Measurements from ENCODE around the gene CDK5R2.
"Not testable (repeated sequence)": the region's sequence is repeated elsewhere in the genome, so short reads cannot be mapped to it uniquely, and the experiment has no call there.

The CDK5R2 gene

DNA sequence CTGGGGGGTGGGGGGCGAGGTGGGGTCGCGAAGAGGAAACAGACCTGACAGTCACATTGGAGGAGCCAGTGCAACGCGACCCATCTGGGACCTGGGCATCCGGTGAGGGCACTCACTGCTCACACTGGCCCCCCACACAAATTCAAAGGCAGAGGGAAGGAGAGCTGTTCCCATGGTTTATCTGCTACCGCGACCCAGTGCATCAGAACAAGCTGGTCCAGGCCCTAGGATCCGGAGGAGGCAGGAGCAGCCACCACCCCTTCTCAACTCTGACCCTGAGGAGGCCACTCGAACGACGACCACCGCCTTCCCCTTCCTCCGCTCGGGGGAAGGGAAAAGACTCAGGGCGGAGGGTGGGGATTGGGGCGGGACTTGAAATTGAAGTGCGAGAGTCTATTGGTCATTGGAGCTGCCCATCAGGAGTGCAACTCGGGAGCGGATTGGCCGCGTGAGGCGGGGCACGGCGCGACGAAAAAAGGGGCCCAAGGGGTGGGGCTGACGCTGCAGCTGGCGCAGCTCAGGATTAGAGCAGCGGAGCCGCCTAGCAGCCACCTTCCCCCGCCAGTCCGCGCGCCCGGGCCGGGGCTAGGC is at the start of gene CDK5R2:
Gene CDK5R2 (plus strand): TSS at position 526 of the 591 bp plus-strand sequence. CDS start 155 bp downstream, outside the sequence.
- no peak for DNase-seq

DNA sequence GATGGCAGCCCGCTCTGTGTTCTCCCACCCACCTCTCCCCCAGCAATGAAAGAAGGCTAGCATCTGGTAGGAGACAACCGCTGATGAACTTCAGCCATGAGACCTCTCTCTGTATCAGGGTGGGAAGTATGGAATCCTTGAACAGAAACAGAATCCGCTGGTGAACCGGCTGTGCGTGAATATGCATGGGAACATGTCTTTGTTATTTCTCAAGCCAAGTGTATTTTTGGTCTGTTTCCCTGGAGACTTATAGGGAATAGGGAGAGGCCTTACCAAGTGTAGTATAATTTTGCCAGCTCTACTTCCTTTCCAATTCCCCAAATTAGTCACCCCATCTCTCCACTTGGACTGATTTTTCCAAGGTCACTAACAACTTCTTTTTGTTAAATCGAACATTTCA is 48.7 kb upstream of the CDK5R2 start:
- no peak for DNase-seq

DNA sequence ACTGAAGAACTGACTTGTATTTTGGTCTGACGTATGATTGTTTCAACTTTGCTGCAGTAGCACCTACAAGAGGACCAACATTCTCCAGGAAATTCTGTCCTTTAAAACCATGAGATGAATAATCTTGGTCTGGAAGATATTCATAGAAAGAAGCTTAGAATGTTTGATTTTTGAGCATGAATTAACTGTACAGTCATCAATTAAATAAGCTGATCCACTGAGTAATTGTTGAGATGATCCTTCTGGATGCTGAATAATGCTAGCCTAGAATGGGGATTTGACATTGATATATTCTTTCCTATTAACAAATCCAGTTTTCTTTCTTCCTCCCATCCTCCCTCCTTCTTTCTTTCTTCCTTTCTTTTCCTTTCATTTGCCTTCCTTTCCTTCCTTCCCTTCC is 39.0 kb upstream of the CDK5R2 start:
- no peak for DNase-seq

DNA sequence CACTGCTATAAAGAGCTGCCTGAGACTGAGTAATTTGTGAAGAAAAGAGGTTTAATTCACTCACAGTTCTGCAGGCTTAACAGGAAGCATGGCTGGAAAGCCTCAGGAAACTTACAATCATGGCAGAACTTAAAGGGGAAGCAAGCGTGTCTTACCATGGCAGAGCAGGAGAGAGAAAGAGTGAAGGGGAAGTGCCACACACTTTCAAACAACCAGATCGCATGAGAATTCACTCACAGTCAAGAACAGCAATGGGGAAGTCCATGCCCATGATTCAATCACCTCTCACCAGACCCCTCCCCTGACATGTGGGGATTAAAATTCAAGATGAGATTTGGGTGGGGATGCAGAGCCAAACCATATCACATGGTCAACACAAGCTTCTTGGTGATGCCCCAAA is 34.7 kb upstream of the CDK5R2 start:
- DNase-seq, result no peak

DNA sequence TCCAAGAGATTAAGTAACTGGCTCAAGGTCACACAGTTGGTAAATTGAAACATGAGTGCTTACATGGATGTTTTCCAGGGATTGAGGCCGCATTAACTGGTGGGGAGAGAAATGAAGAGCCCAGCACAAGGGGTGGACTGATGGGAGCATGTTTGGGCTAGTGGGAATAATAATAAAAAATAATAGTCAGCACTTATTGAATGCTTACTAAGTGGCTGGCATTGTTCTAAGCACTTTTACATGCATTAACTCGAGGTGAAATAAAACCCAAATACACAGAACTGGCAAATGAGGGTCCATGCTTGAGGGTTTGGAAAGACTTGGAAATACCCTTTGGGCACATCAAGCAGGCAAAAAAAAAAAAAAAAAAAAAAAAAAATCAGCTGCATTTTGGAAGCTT is 34.0 kb upstream of the CDK5R2 start:
- DNase-seq, result no peak

DNA sequence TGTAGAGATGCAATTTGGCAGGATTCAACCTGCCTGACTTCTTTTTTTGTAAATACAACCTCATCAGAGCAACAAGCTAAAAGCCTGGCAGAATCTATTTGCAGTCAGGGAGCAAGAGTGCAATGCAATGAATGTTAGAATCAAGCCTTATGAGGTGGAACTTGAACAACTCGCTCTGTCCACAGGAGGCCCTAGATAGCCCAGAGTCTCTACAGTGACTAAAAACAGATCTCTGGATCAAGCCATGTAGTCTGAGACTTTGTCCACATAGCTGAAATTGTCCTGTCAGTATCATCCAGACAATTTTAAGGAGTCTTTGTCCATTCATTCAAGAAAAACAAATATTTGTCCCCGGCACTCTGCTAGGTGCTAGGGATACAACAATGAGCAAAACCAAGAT is 32.0 kb upstream of the CDK5R2 start:
- no peak for DNase-seq

DNA sequence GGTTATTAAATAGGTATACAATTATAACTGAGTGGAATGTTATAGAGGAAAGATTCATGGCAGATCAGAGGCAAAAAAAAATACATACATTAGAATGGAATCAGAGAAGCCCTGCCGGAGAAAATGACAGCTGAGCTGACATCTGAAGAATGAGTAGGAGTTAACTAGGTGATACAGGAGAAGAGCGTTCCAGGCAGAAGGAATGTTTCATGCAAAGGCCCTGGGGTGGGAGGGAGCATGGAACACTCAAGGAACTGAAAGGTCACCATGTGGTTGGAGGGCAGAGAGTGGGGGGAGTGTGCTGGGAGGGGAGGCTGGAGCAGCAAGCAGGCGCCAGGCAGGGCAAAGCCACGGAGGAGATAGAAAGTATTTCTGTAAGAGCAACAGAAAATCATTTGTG is 31.6 kb upstream of the CDK5R2 start:
- DNase-seq, result no peak

DNA sequence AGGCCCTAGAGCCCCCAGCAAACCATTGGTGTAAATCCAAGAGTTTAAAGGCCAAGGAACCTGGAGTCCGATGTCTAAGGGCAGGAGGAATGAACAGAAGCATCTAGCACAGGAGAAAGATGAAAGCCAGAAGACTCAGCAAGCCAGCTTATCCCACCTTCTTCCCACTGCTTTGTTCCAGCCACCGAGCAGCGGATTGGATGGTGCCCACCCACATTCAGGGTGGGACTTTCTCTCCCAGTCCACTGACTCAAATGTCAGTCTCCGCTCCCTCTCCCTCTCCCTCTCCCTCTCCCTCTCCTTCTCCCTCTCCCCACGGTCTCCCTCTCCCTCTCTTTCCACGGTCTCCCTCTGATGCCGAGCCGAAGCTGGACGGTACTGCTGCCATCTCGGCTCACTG is 29.0 kb upstream of the CDK5R2 start:
- DNase-seq, result not testable (repeated sequence)

DNA sequence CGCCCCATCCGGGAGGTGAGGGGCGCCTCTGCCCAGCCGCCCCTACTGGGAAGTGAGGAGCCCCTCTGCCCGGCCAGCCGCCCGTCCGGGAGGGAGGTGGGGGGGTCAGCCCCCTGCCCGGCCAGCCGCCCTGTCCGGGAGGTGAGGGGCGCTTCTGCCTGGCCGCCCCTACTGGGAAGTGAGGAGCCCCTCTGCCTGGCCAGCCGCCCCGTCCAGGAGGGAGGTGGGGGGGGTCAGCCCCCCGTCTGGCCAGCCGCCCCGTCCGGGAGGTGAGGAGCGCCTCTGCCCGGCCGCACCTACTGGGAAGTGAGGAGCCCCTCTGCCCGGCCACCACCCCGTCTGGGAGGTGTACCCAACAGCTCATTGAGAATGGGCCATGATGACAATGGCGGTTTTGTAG is 27.7 kb upstream of the CDK5R2 start:
- not testable (repeated sequence) for DNase-seq

DNA sequence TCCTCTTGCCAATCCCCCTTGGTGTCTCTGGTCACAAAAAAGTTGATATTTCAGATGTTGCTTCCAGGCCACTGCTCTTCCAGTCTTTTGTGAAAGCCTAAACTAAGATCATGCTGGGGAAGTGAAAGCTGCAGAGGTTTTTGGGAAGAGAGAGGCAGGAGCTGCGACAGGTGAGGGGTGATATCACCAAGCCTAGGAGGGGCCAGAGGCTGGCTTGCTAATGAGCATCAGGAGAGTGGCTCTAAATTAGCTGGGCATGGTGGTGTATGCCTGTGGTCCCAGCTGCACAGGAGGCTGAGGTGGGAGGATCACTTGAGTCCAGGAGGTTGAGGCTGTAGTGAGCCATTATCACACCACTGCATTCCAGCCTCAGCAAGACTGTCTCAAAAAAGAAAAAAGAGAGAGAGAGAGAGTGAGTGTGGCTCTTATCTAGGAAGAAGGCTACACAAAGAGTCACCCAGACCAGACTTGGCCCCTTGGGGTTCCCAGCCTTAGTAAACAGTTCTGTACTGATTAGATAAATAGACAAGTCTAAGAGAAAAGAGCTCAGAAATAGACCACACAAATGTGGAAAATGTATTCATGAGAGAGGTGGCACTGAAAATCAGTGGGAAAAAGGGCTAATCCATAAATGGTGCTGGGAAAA is 14.6 kb upstream of the CDK5R2 start:
- no peak for DNase-seq

DNA sequence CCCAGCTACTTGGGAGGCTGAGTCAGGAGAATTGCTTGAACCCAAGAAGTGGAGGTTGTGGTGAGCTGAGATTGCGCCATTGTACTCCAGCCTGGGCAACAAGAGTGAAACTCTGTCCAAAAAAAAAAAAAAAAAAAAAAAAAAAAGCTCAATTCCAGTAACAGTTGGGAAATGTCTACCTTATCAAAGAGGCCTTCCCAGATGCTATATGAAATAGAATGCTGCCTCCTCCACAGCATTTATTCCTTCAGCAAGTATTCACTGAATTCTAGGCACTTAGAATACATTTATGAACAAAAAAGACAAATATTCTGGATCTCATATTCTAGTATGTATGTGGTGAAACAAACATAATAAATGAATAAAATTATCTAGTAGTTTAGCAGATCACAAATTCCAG is 12.8 kb upstream of the CDK5R2 start:
- no peak for DNase-seq

DNA sequence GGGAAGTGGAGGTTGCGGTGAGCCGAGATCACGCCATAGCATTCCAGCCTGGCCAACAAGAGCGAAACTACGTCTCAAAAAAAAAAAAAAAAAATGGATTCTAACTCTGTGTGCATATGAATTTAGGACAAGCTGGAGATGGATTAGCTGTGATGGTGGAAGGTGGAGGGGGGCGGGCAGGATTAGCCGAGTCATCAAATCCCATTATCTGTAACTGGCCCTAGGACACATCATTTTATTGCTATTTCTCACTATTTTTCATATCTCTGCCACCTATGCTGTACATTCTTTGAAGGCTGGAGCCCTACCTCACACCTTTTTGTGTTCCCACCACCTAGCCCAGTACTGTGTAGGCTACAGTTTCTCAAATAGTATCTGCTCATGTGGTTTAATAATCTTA is 7.3 kb upstream of the CDK5R2 start:
- no peak for DNase-seq

DNA sequence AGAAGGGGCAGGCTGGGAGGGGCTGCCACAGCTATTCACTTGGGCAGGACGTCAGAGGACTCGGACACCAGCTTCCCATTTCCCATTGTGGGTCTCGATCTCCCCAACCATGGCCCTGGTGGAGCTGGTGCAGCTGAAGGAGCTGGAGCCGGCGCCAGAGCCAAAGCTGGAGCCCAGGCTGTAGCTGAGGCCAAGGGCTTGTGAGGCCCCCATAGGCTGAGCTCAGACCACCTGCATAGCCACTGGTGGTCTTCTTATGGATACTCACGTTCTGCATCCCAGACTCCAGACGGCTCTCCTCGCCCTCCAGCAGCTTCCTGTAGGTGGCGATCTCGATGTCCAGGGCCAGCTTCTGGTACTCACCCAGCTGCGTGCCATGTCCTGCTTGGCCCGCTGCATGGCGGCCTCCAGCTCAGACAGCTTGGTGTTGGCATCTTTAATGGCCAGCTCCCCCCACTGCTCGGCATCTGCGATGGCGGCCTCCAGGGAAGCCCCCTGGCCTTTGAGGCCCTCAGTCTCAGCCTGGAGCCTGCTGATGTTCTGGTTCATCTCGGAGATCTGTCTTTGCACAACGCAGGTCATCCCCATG is 6.0 kb upstream of the CDK5R2 start:
- DNase-seq, result no peak

DNA sequence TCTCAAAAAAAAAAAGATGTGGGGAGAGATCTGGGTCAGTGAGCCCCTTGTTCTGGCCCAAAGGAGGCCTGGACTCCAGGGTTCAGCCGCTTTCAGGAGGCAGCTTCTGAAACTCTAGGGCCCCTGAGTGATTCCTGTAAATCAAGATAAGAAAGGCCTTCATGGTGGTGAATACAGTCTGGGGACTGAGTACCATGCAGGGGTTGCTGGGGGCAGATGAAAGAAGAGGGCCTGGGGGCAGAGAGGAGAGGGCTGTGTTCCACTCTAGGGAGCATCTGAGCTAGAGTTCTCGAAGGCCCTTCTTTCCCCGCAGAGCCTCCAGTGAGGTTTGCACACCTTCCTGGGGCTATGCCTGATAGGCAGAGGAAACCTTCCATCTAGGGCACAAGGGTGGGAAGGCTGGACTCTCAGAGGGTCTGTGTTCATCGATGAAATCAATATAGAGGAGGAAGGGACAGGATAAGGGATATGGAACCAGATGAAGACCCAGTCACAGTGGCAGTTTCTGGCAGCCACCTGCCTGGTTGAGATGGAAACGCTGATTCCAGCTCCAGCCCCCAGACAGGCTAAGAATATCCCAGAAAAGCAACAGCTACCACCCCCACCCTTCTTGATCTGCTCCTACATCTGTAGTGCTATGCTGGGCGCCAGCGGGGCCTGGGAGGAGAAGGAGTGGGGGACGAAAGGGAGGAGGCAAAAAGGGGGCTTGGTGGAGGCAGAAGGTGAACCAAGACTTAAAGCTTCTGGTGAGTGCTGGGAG is 4.7 kb upstream of the CDK5R2 start:
- no peak for DNase-seq

DNA sequence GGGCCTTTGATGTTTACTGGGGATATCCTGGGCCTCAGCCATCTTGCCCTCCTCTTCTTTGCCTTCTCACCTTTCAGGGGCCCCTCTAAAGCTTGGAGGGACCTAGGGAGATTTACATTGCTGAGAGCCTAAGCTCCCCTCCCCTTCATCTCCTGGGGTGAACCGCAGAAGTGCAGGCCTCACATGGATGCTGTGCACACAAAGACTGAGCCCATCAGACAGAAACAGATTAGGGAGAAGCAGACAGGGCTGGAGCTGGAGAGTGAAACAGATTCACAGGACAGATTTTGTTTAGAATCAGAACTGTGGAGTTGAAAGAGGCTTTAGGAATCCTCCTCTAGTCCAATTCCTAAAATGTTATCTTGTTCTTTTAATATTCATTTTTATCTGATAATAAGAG is 3.4 kb upstream of the CDK5R2 start:
- no peak for DNase-seq

DNA sequence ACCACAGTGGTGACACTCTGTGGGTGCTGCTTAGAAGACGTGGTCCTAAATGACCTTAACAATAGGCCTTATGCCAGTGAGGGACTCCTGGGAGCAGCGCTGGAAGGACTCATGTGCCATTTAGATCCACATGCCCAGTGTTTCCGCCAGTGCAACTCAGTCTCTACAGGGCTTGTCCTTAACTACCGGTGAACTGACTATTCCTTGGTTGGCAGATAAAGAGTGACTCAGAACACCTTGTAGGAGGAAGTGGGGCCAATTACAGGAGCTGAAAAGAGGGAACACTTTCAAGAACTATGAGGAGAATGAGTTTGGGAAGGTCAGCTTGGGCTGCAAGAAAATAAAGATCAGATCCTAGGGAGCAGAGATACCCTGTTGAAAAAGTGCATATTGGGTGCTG is 1.8 kb upstream of the CDK5R2 start:
- no peak for DNase-seq

DNA sequence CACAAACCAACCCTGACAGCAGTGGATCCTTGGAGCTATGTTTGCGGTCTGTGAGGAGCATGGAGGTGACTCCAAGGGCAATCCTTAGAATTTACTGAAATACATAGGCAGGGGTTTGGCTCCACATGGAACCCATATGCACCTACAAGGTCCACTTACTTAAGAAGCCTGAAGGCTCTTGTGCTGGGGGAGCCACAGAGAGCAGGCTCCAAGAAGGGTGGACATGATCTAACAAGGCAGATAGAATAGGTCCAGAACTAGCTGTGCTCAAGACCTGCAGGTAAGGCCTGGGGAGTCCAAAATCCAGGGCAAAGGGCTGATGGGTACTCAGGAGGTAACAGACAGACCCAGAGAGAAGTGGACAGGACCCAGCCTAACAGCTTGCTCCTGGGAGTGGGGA is 1.2 kb upstream of the CDK5R2 start:
- no peak for DNase-seq

DNA sequence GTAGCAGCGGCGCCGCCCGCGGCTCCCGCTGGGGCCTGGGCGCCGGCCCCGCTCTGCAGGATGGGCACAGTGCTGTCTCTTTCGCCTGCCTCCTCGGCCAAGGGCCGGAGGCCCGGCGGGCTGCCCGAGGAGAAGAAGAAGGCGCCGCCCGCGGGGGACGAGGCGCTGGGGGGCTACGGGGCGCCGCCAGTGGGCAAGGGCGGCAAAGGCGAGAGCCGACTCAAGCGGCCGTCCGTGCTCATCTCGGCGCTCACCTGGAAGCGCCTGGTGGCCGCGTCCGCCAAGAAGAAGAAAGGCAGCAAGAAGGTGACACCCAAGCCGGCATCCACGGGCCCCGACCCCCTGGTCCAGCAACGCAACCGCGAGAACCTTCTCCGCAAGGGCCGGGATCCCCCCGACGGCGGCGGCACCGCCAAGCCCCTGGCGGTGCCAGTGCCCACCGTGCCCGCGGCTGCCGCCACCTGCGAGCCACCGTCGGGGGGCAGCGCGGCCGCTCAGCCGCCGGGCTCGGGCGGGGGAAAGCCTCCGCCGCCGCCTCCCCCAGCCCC is 369 bp downstream of the CDK5R2 start:
- DNase-seq, result no peak

DNA sequence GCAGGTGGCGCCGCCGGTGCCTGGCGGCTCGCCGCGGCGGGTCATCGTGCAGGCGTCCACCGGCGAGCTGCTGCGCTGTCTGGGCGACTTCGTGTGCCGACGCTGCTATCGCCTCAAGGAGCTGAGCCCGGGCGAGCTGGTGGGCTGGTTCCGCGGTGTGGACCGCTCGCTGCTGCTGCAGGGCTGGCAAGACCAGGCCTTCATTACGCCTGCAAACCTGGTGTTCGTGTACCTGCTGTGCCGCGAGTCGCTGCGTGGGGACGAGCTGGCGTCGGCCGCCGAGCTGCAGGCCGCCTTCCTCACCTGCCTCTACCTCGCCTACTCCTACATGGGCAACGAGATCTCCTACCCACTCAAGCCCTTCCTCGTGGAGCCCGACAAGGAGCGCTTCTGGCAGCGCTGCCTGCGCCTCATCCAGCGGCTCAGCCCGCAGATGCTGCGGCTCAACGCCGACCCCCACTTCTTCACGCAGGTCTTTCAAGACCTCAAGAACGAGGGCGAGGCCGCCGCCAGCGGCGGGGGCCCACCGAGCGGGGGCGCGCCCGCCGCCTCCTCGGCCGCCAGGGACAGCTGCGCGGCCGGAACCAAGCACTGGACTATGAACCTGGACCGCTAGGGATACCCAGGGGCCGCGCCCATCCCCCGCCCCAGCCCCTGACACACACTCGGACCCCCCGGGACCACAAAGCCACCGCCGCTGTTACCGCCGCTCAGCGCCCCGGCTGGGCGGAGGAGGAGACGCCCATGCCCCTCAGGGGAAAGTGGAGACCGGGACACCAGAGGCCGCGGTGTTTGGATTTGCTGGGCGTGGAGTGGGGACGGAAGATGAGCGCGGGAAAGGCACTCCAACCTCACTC is 1.1 kb downstream of the CDK5R2 start:
- DNase-seq, result no peak

DNA sequence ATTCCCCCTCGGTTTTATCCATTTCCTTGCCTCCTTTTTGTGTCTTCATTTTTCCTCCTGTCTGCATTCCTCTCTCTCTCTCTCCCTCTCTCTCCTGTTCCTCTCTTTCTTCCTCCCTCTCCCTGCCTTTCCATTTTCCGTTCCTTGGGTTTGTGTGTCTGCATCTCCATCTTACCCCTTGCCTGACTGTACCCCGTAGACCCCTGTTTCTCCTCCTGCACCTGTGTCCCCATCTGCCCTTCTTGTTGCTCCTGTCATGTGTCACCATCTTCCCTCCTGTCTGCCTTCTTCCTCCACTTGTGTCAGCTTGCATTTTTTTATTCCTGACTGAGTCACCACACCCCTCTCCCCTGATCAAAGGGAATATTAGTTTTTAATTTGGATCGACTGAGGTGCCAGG is 1.8 kb downstream of the CDK5R2 start:
- DNase-seq, result no peak

DNA sequence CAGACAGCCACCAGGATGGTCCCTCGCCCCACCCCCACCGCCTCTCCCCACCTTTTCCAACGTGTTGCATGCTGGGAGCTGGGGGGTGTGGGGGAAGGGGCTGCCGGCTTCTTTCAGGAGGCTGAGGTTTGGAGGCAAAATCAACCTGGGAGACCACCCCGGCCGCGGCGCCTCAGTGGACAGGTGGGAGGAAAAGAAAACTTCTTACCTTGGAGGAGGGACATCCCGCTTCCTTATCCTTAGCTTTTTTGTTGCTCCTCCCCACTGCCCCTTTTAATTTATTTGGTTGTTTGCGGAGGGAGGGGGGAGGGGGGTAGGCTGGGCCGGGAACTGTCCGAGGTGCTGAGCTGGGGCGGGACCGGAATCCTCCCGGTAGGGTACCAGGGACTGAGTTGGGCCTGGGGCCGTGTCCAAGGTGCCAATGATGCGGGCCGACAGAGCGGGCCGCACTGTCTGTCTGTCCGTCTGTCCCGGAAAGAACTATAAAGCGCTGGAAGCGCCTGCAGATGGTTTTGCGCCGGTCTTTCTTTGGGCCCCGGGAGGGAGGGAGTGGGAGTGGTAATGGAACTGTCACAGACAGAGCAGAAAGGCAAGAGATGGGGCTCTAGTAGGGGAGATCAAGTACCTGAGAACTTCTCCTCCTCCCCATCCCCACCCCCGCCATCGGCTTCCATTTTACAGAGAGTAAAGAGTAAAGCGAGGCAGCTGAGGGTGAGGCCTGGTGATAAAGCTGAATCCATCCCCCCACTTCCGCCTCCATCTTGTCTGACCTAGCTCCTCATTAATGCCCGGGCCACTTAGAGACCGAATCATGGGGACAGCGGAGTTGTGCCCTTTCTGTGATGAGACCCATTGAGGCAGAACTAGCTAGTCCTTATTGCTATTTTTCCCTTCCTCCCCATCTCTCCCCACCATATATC is 2.4 kb downstream of the CDK5R2 start:
- no peak for DNase-seq
